Kidney (tissue), 22 donors: ENCODE data around the gene GPR87. TPM values are rescaled to one million over a fixed set of nuclear protein-coding genes. Genes with fewer than 3 reads are reported as not detected.

Experiments
- DNase-seq, 5 donors: peaks; one replicate each; pipeline ENCODE4 v3.0.0-alpha.2; 2013 to 2020
- FAIRE-seq: peaks from 2 replicates; lab custom pipeline; 2012; peaks lifted over from hg19 to GRCh38; lab: Jason Lieb, UNC
- H3K27ac ChIP-seq, 2 donors: one replicate each; pipeline ENCODE4 v1.7.0; 2013; ENCODE audit warnings: low read depth in 2 of 2, low read length in 2 of 2, inconsistent platforms in 1 of 2
- H3K27me3 ChIP-seq: one replicate; pipeline ENCODE4 v1.7.1; 2013; ENCODE audit warnings: low read length, inconsistent platforms; ENCODE audit not compliant: control insufficient read depth, insufficient read depth
- H3K36me3 ChIP-seq, 3 donors: one replicate each; pipeline versions ENCODE4 v1.7.0 to v1.7.1; 2013; ENCODE audit warnings: low read length in 3 of 3, control low read depth in 1 of 3, inconsistent platforms in 1 of 3; ENCODE audit not compliant: insufficient read depth in 3 of 3, control insufficient read depth in 2 of 3
- H3K4me1 ChIP-seq, 3 donors: one replicate each; pipeline versions ENCODE4 v1.7.0 to v1.7.1; 2013; ENCODE audit warnings: low read length in 3 of 3, inconsistent platforms in 1 of 3, low read depth in 1 of 3; ENCODE audit not compliant: control insufficient read depth in 2 of 3, insufficient read depth in 2 of 3
- H3K4me3 ChIP-seq, 3 donors: one replicate each; pipeline versions ENCODE4 v1.7.0 to v1.8.1; 2013; ENCODE audit warnings: low read length in 3 of 3, control low read depth in 1 of 3, inconsistent platforms in 1 of 3
- H3K9ac ChIP-seq, 3 donors: one replicate each; pipeline versions ENCODE4 v1.7.0 to v1.7.1; 2013; ENCODE audit warnings: low read length in 3 of 3, control low read depth in 1 of 3, inconsistent platforms in 1 of 3
- H3K9me3 ChIP-seq, 3 donors: one replicate each; pipeline versions ENCODE4 v1.7.0 to v1.7.1; 2013; ENCODE audit warnings: low read length in 3 of 3, control low read depth in 1 of 3, inconsistent platforms in 1 of 3; ENCODE audit not compliant: control insufficient read depth in 2 of 3, insufficient read depth in 1 of 3
- intact Hi-C: fragments of 100-400 bp; cut with DNase I; formaldehyde crosslinking; loops from one replicate; pipeline ENCODE4 v1.11.1; 2022
- long read RNA-seq, 10 donors: library from polyadenylated mRNA in 1 of 10; unstranded in 1 of 10; transcript quantifications; one replicate each; pipeline ENCODE4 v2.0.0 and lab custom pipeline, GENCODE V29; 2021 to 2026
- polyA plus RNA-seq: library from polyadenylated mRNA; stranded (reverse); fragments of 350-450 nt; fragmentation: Illumina TruSeq; extraction: RNeasy Lipid Tissue Mini Kit (QIAGEN cat#74804); gene quantifications from one replicate; pipeline ENCODE4 v1.2.3, GENCODE V29; 2014; ENCODE audit warnings: low read depth, low replicate concordance; ENCODE audit not compliant: insufficient read depth
- total RNA-seq: library from RNA; stranded (reverse); fragmentation: NEBNext Ultra II Directional; extraction: Animal tissue kit (Norgen Biotek cat#: 25700); gene quantifications from one replicate; pipeline ENCODE4 v1.2.1, GENCODE V29; 2021
- TF ChIP-seq, protein P1 (sequence below): IDR thresholded peaks from 3 replicates; pipeline ENCODE4 v1.5.1; 2012; ENCODE audit warnings: mild to moderate bottlenecking, moderate library complexity, borderline replicate concordance; ENCODE audit not compliant: insufficient read depth; ENCODE audit errors: extremely low read depth
- donor health status: control.
- donor health status: control.
- donor health status: control.
- donor health status: control.
- donor health status: control.
- donor health status: DM: yes; HTN: yes; CAD: no.
- donor health status: Normal renal cell carcinoma (clear cell type).

Gene GPR87, protein sequence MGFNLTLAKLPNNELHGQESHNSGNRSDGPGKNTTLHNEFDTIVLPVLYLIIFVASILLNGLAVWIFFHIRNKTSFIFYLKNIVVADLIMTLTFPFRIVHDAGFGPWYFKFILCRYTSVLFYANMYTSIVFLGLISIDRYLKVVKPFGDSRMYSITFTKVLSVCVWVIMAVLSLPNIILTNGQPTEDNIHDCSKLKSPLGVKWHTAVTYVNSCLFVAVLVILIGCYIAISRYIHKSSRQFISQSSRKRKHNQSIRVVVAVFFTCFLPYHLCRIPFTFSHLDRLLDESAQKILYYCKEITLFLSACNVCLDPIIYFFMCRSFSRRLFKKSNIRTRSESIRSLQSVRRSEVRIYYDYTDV
- total RNA-seq (0.72 TPM), polyA plus RNA-seq (not detected)
- long read RNA-seq, donor 1 = 0 reads
- long read RNA-seq, donor 2 = 0 reads
- long read RNA-seq, donor 3 = 0 reads
- long read RNA-seq, donor 4 = 0 reads
- long read RNA-seq, donor 5 = 0 reads
- long read RNA-seq, donor 6 = 0 reads
- long read RNA-seq, donor 7 = 0 reads
- long read RNA-seq, donor 8, partial matches to known transcripts = 0 of 2 reads
- long read RNA-seq, donor 8, other reads (novel, unspliced or antisense) = 0 of 2 reads
- long read RNA-seq, donor 9 = 0 reads
- long read RNA-seq, donor 10 = 0 reads

DNA sequence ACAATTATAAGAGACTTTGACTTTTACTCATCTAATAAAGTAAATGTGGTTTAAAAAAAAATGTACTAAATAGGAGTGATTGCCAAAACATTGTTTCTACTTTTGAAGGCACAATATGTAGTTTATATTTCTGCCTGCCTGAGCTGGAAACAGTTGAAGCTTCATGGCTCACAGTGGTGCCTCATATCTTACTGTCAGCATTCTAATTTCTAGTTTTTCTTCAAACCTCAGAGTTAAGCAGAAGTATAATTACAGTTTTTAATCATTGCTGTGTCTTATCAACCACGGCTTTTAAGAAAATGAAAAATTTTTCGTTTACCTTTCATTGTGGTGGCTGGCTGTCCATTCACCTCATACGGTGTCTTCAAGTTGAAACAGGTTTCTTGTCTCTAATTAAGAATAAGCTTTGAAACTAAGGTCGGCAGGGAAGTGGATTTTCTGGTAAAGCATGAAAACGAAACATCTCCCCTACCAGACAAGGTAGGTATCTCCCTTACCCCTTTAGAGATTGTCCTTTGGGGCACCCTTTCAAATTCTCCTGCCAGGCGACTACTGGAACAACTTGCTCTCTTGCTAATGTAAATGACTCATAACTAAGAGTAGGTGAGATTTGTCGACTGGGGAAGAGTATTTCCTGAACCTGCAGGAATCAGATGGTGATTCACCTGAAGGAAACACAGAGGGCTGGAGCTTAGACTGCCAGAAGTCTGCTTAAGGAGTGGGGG is at the start of gene GPR87:
TSS of gene GPR87 (minus strand) at position 554 of the 725 bp plus-strand sequence. CDS start 16,720 bp downstream, outside the sequence.
- Histone ChIP-seq H3K4me1 (no peaks in the 10 kb centered on the region), H3K9ac (no peak within 1 kb of the TSS), H3K27ac (no peak within 1 kb of the TSS), H3K4me3 (no peak within 1 kb of the TSS), H3K27me3 (no peaks in the 10 kb centered on the region), H3K36me3 (no peaks in the 10 kb centered on the region), H3K9me3 (no peaks in the 10 kb centered on the region)
- DNase-seq (no peak), FAIRE-seq (no peak)
- TF ChIP-seq, protein P1, sequence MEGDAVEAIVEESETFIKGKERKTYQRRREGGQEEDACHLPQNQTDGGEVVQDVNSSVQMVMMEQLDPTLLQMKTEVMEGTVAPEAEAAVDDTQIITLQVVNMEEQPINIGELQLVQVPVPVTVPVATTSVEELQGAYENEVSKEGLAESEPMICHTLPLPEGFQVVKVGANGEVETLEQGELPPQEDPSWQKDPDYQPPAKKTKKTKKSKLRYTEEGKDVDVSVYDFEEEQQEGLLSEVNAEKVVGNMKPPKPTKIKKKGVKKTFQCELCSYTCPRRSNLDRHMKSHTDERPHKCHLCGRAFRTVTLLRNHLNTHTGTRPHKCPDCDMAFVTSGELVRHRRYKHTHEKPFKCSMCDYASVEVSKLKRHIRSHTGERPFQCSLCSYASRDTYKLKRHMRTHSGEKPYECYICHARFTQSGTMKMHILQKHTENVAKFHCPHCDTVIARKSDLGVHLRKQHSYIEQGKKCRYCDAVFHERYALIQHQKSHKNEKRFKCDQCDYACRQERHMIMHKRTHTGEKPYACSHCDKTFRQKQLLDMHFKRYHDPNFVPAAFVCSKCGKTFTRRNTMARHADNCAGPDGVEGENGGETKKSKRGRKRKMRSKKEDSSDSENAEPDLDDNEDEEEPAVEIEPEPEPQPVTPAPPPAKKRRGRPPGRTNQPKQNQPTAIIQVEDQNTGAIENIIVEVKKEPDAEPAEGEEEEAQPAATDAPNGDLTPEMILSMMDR = no peak
- intact Hi-C loops = no loop called here

DNA sequence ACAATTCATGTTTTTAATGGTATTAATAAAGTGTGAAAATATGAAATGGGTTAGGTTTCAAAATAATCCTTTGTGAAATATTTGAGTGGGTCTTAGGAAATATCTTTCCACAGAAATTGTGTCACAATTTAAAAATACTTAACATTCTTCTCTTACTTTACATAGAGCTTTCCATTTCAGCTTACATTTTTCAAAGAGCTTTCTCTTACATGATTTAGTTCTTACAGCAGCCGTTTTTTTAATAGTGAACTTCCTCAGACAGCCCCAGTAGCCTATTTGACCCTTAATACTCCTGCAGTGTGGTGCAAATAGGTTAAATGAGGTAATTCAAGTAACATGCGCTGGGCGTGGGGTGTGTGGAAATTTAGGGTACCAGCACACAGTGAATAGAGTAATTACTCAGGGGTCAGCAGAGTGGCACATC is 46.1 kb upstream of the GPR87 start:
- no peak for FAIRE-seq
- no peaks in the 10 kb centered on the region for H3K36me3 ChIP-seq
- intact Hi-C loops = no loop called here
- H3K4me3 ChIP-seq = no peak overlapping the region
- H3K9me3 ChIP-seq = no peaks in the 10 kb centered on the region
- H3K9ac ChIP-seq = no peak overlapping the region
- DNase-seq = no peak
- TF ChIP-seq, protein P1 = no peak
- peaks cover 0 to 2% (median 0%) of the 10 kb centered on the region in 3 donors for H3K4me1 ChIP-seq
- no peaks in the 10 kb centered on the region for H3K27me3 ChIP-seq
- H3K27ac ChIP-seq = no peak overlapping the region

DNA sequence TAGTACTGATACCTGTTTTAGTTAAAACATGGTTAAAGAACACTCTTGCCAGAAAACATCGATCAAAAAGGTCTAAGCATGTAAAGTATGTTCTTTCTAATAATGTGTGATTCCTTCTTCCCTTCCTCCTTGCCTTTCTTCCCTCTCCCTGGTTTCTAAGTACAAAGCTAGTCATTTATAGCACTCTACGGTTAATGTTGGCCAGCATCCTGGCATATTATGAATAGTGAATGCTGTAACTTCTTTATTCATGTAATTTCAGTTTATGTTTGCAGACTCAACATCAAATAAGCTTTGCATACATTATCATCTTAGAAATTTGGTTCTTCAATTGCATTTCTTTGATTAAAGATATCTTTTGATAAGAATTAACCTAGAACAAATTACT is 40.8 kb upstream of the GPR87 start:
- Histone ChIP-seq H3K36me3 (no peaks in the 10 kb centered on the region), H3K4me3 (no peak overlapping the region), H3K9me3 (no peaks in the 10 kb centered on the region), H3K9ac (no peak overlapping the region), H3K27ac (no peak overlapping the region), H3K27me3 (no peaks in the 10 kb centered on the region), H3K4me1 (no peaks in the 10 kb centered on the region)
- intact Hi-C loops = no loop called here
- DNase-seq (no peak), FAIRE-seq (no peak)
- TF ChIP-seq, protein P1 = no peak
